MM.1S (cell line): ENCODE results near the gene NR6A1.

Experiments used
- DNase-seq: peaks from one replicate; pipeline ENCODE4 v3.0.0-alpha.2; 2015
- H2AFZ ChIP-seq: fragments of 300-600 bp; sonication (generic); 2 replicates; pipeline ENCODE4 v1.6.0; 2016; ENCODE audit warnings: antibody characterized with exemption, low read length
- H3F3A ChIP-seq: fragments of 300-600 bp; sonication (generic); 2 replicates; pipeline ENCODE4 v1.6.1; 2016; ENCODE audit warnings: mild to moderate bottlenecking, antibody characterized with exemption, low read length, moderate library complexity, mixed read lengths; ENCODE audit not compliant: insufficient read depth
- H3K27ac ChIP-seq: fragments of 300-600 bp; sonication (generic); 2 replicates; pipeline ENCODE4 v1.5.1; 2016; ENCODE audit warnings: mild to moderate bottlenecking, low read length
- H3K27me3 ChIP-seq: fragments of 300-600 bp; sonication (generic); replicated peaks from 2 replicates; pipeline ENCODE4 v1.6.0; 2016; ENCODE audit warnings: low read length; ENCODE audit not compliant: insufficient read depth
- H3K36me3 ChIP-seq: fragments of 300-600 bp; sonication (generic); replicated peaks from 2 replicates; pipeline ENCODE4 v1.6.1; 2016; ENCODE audit warnings: mild to moderate bottlenecking, low read length, mixed read lengths; ENCODE audit not compliant: insufficient read depth
- H3K4me1 ChIP-seq: fragments of 300-600 bp; sonication (generic); 2 replicates; pipeline ENCODE4 v1.6.1; 2016; ENCODE audit warnings: low read length, mixed read lengths
- H3K4me2 ChIP-seq: fragments of 300-600 bp; sonication (generic); 2 replicates; pipeline ENCODE4 v1.6.0; 2016; ENCODE audit warnings: low read depth, low read length
- H3K4me3 ChIP-seq: fragments of 300-600 bp; sonication (generic); 2 replicates; pipeline ENCODE4 v1.5.1; 2016; ENCODE audit warnings: low read length, mixed read lengths
- H3K79me2 ChIP-seq: fragments of 300-600 bp; sonication (generic); 2 replicates; pipeline ENCODE4 v1.6.1; 2016; ENCODE audit warnings: mixed run types, low read length, mixed read lengths
- H3K9ac ChIP-seq: fragments of 300-600 bp; sonication (generic); 2 replicates; pipeline ENCODE4 v1.6.1; 2016; ENCODE audit warnings: low read length, mixed read lengths
- H3K9me2 ChIP-seq: fragments of 300-600 bp; sonication (generic); replicated peaks from 2 replicates; pipeline ENCODE4 v1.6.1; 2016; ENCODE audit warnings: mild to moderate bottlenecking, low read length, mixed read lengths; ENCODE audit not compliant: insufficient read depth
- H3K9me3 ChIP-seq: fragments of 300-600 bp; sonication (generic); replicated peaks from 2 replicates; pipeline ENCODE4 v1.6.1; 2016; ENCODE audit warnings: mild to moderate bottlenecking, low read length, mixed read lengths; ENCODE audit not compliant: insufficient read depth
- H4K20me1 ChIP-seq: fragments of 300-600 bp; sonication (generic); 2 replicates; pipeline ENCODE4 v1.6.1; 2016; ENCODE audit warnings: mild to moderate bottlenecking, low read length, moderate library complexity, mixed read lengths; ENCODE audit not compliant: insufficient read depth
- CTCF ChIP-seq: fragments of 300-600 bp; sonication (generic); IDR thresholded peaks from 2 replicates; pipeline ENCODE4 v1.5.1; 2016; ENCODE audit warnings: antibody characterized with exemption, low read length, mixed read lengths
- EZH2 ChIP-seq: fragments of 300-600 bp; sonication (generic); optimal IDR thresholded peaks from 2 replicates; pipeline ENCODE3; 2017; ENCODE audit warnings: low read depth, mild to moderate bottlenecking, antibody characterized with exemption, low read length, mixed read lengths
- EZH2phosphoT487 ChIP-seq: fragments of 300-600 bp; sonication (generic); IDR thresholded peaks from 2 replicates; pipeline ENCODE4 v1.6.1; 2018; ENCODE audit warnings: antibody characterized with exemption, low read length

Gene NR6A1

GRCh38 chr9:124709292-124709690 is 61.8 kb downstream of the NR6A1 start:
- Histone ChIP-seq H3K4me1 (no peaks in the 10 kb centered on the region), H3K9ac (no peak overlapping the region), H3K9me3 (no peaks in the 10 kb centered on the region), H3K27ac (no peak overlapping the region), H3K79me2 (no peaks in the 10 kb centered on the region), H3K4me3 (no peak overlapping the region), H3K36me3 (no peaks in the 10 kb centered on the region), H2AFZ (no peak overlapping the region), H3K4me2 (no peak overlapping the region), H3K27me3 (no peaks in the 10 kb centered on the region), H4K20me1 (no peaks in the 10 kb centered on the region), H3K9me2 (no peaks in the 10 kb centered on the region), H3F3A (no peaks in the 10 kb centered on the region)
- no peak for TF ChIP-seq CTCF
- DNase-seq = no peak

GRCh38 chr9:124708633-124709291 is 62.3 kb downstream of the NR6A1 start:
- H2AFZ ChIP-seq = no peak overlapping the region
- no peak for TF ChIP-seq CTCF
- no peak for TF ChIP-seq EZH2
- no peak for TF ChIP-seq EZH2phosphoT487
- no peaks in the 10 kb centered on the region for H3K9me3 ChIP-seq
- no peak overlapping the region for H3K9ac ChIP-seq
- H4K20me1 ChIP-seq = no peaks in the 10 kb centered on the region
- H3K79me2 ChIP-seq = no peaks in the 10 kb centered on the region
- no peaks in the 10 kb centered on the region for H3K4me1 ChIP-seq
- no peak overlapping the region for H3K27ac ChIP-seq
- no peaks in the 10 kb centered on the region for H3F3A ChIP-seq
- H3K4me3 ChIP-seq = no peak overlapping the region
- no peak overlapping the region for H3K4me2 ChIP-seq
- no peaks in the 10 kb centered on the region for H3K36me3 ChIP-seq
- H3K9me2 ChIP-seq = no peaks in the 10 kb centered on the region
- DNase-seq = no peak
- H3K27me3 ChIP-seq = no peaks in the 10 kb centered on the region

- DNase-seq = no peak
- H3K4me2 ChIP-seq = no peak overlapping the region
- no peaks in the 10 kb centered on the region for H3K4me1 ChIP-seq
- H3K36me3 ChIP-seq = no peaks in the 10 kb centered on the region
- H3K9me3 ChIP-seq = no peaks in the 10 kb centered on the region
- no peaks in the 10 kb centered on the region for H3K9me2 ChIP-seq
- no peak overlapping the region for H3K27ac ChIP-seq
- no peak overlapping the region for H3K4me3 ChIP-seq
- no peaks in the 10 kb centered on the region for H4K20me1 ChIP-seq
- TF ChIP-seq EZH2 (no peak), CTCF (no peak), EZH2phosphoT487 (no peak)
- H2AFZ ChIP-seq = no peak overlapping the region
- H3K9ac ChIP-seq = no peak overlapping the region
- no peaks in the 10 kb centered on the region for H3K79me2 ChIP-seq
- H3K27me3 ChIP-seq = no peaks in the 10 kb centered on the region
- H3F3A ChIP-seq = no peaks in the 10 kb centered on the region
Observed at GRCh38 chr9:124708074-124708473, 63.0 kb downstream of the NR6A1 start.
